ENCODE results near the gene PABPN1L. TPM values are rescaled to one million over a fixed set of nuclear protein-coding genes. Genes with fewer than 3 reads are reported as not detected.

The PABPN1L gene
- total and polyA plus RNA-seq, 2 donors (not counting 1 experiment from before 2014, with no cell fraction given), result 0.21 to 0.84 TPM

DNA sequence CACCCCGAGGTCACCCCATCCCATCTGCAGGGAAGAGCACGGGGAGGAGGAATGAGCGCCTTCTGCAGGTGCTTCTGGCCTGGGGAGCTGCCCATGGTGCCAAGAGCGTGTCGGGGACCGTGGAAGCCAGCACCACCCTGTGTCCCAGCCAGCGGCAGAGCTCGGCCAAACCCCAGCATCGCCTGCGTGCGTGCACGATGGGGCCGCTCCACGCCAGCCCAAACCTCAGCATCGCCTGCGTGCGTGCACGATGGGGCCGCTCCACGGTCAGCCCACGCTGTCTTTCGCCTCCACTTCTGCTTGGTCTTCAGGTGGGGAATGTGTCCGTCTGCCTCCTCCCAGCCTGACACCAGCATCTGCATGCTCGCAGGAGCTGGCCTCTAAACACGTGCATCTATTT, 23.7 kb downstream of the PABPN1L start:
- no peak overlapping the region for H3K27ac ChIP-seq (ENCODE audit: low read length in 2 of 2)
- intact Hi-C loops (cut with micrococcal nuclease), result no loop called here
- Mint-ChIP-seq H3K27me3 (no peaks in the 10 kb centered on the region), H3K4me1 (no peaks in the 10 kb centered on the region), H3K27ac (no peak overlapping the region), H3K9me3 (ENCODE audit: insufficient read depth) (no peaks in the 10 kb centered on the region), H3K4me3 (no peak overlapping the region)
- H3K4me3 ChIP-seq (ENCODE audit: control extremely low read depth in 1 of 5, extremely low read depth in 1 of 5, insufficient read depth in 1 of 5, low read depth in 2 of 5, low read length in 4 of 5), result no peak overlapping the region
- CTCF ChIA-PET, result no interaction called here
- H3K9ac ChIP-seq (ENCODE audit: low read length), result no peak overlapping the region
- H3K4me1 ChIP-seq (ENCODE audit: control insufficient read depth in 2 of 2, insufficient read depth in 2 of 2, low read length in 2 of 2), result no peaks in the 10 kb centered on the region
- 97% methylated on average over 24 of the region's 25 CpGs for WGBS (ENCODE audit: insufficient coverage)
- peaks cover 32% of the 10 kb centered on the region for H4K20me1 ChIP-seq (ENCODE audit: control insufficient read depth, insufficient read depth, low read length, poor library complexity, severe bottlenecking)
- no peak overlapping the region for H3K4me2 ChIP-seq (replicated peaks; ENCODE audit: low read depth, low read length, poor library complexity, severe bottlenecking)
- peaks cover 42% of the 10 kb centered on the region for H3K79me2 ChIP-seq (ENCODE audit: control insufficient read depth, insufficient read depth, low read length)
- H3K9me3 ChIP-seq (ENCODE audit: control extremely low read depth in 1 of 3, control insufficient read depth in 2 of 3, insufficient read depth in 1 of 3, low read length in 2 of 3), result no peaks in the 10 kb centered on the region
- POLR2A ChIA-PET, result no interaction called here
- peaks cover 0 to 18% of the 10 kb centered on the region in 2 experiments for H3K36me3 ChIP-seq (replicated peaks in 1 of 2; ENCODE audit: control extremely low read depth in 1 of 2, control insufficient read depth in 1 of 2, extremely low read depth in 1 of 2, insufficient read depth in 2 of 2, low read length in 1 of 2)
- no peak for ATAC-seq (ENCODE audit: low read depth)
- H2AFZ ChIP-seq (ENCODE audit: insufficient read depth, low read depth, low read length, poor library complexity, severe bottlenecking), result no peak overlapping the region
- TF ChIP-seq, protein P1, sequence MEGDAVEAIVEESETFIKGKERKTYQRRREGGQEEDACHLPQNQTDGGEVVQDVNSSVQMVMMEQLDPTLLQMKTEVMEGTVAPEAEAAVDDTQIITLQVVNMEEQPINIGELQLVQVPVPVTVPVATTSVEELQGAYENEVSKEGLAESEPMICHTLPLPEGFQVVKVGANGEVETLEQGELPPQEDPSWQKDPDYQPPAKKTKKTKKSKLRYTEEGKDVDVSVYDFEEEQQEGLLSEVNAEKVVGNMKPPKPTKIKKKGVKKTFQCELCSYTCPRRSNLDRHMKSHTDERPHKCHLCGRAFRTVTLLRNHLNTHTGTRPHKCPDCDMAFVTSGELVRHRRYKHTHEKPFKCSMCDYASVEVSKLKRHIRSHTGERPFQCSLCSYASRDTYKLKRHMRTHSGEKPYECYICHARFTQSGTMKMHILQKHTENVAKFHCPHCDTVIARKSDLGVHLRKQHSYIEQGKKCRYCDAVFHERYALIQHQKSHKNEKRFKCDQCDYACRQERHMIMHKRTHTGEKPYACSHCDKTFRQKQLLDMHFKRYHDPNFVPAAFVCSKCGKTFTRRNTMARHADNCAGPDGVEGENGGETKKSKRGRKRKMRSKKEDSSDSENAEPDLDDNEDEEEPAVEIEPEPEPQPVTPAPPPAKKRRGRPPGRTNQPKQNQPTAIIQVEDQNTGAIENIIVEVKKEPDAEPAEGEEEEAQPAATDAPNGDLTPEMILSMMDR (IDR thresholded peaks at IDR 0.05), result no peak
- no peak for TF ChIP-seq EZH2 (IDR thresholded peaks at IDR 0.05; ENCODE audit: borderline replicate concordance, insufficient read depth, low read depth, low read length, poor library complexity, severe bottlenecking)
- no peaks in the 10 kb centered on the region for H3K27me3 ChIP-seq (replicated peaks in 1 of 4; ENCODE audit: control extremely low read depth in 1 of 4, control insufficient read depth in 3 of 4, insufficient read depth in 4 of 4, low read length in 3 of 4)
- DNase-seq, result no peak

DNA sequence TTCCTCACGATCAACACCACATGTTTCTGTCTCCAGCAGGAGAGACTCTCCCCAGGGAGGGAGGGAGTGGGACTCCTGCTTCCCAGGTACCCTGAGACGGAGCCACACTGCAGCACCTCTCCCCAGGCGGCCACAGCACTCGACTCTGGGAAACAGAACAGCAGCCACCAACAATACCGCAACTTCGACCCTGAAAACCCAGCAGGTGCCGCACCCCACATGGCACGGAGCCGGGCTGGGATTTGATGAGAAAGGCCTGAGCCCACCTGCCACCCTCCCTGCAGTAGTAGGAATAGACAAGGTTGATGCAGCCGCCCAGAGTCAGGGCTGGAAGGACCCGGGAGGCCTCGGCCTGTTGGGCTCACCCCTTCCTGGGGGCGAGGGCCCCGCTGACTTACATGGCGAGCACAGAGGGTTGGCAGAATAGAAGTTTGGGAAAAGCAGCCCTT, 24.1 kb downstream of the PABPN1L start:
- H3K4me1 Mint-ChIP-seq, result no peaks in the 10 kb centered on the region
- H3K4me3 Mint-ChIP-seq, result no peak overlapping the region

More for the DNA sequence above, 24.1 kb downstream of the PABPN1L start:
- intact Hi-C loops (cut with micrococcal nuclease), result no loop called here
- H3K79me2 ChIP-seq (ENCODE audit: control insufficient read depth, insufficient read depth, low read length), result peaks cover 38% of the 10 kb centered on the region
- DNase-seq (no peak), ATAC-seq (ENCODE audit: low read depth) (no peak)
- H3K27me3 ChIP-seq (replicated peaks in 1 of 4; ENCODE audit: control extremely low read depth in 1 of 4, control insufficient read depth in 3 of 4, insufficient read depth in 4 of 4, low read length in 3 of 4), result no peaks in the 10 kb centered on the region
- H3K4me2 ChIP-seq (replicated peaks; ENCODE audit: low read depth, low read length, poor library complexity, severe bottlenecking), result no peak overlapping the region
- no peaks in the 10 kb centered on the region for H3K4me1 ChIP-seq (ENCODE audit: control insufficient read depth in 2 of 2, insufficient read depth in 2 of 2, low read length in 2 of 2)
- Mint-ChIP-seq H3K9me3 (ENCODE audit: insufficient read depth) (no peaks in the 10 kb centered on the region), H3K27me3 (no peaks in the 10 kb centered on the region), H3K27ac (no peak overlapping the region)
- H3K9ac ChIP-seq (ENCODE audit: low read length), result no peak overlapping the region
- POLR2A ChIA-PET, result no interaction called here
- TF ChIP-seq EZH2 (IDR thresholded peaks at IDR 0.05; ENCODE audit: borderline replicate concordance, insufficient read depth, low read depth, low read length, poor library complexity, severe bottlenecking), result no peak
- TF ChIP-seq, protein P1 (IDR thresholded peaks at IDR 0.05), result no peak
- H3K9me3 ChIP-seq (ENCODE audit: control extremely low read depth in 1 of 3, control insufficient read depth in 2 of 3, insufficient read depth in 1 of 3, low read length in 2 of 3), result no peaks in the 10 kb centered on the region
- H3K4me3 ChIP-seq (ENCODE audit: control extremely low read depth in 1 of 5, extremely low read depth in 1 of 5, insufficient read depth in 1 of 5, low read depth in 2 of 5, low read length in 4 of 5), result no peak overlapping the region
- peaks cover 0 to 14% of the 10 kb centered on the region in 2 experiments for H3K36me3 ChIP-seq (replicated peaks in 1 of 2; ENCODE audit: control extremely low read depth in 1 of 2, control insufficient read depth in 1 of 2, extremely low read depth in 1 of 2, insufficient read depth in 2 of 2, low read length in 1 of 2)
- H4K20me1 ChIP-seq (ENCODE audit: control insufficient read depth, insufficient read depth, low read length, poor library complexity, severe bottlenecking), result peaks cover 32% of the 10 kb centered on the region
- WGBS (ENCODE audit: insufficient coverage), result over 99% methylated on average over 14 of the region's 15 CpGs
- H3K27ac ChIP-seq (ENCODE audit: low read length in 2 of 2), result no peak overlapping the region
- H2AFZ ChIP-seq (ENCODE audit: insufficient read depth, low read depth, low read length, poor library complexity, severe bottlenecking), result no peak overlapping the region
- CTCF ChIA-PET, result no interaction called here
